ENCODE results near the gene UBQLN1.
"Not testable (repeated sequence)": the region's sequence is repeated elsewhere in the genome, so short reads cannot be mapped to it uniquely, and the experiment has no call there.

- TF ChIP-seq EZH2 (IDR thresholded peaks at IDR 0.05; ENCODE audit: borderline replicate concordance, low read depth, low read length, poor library complexity, severe bottlenecking); CTCF (conservative IDR thresholded peaks at IDR 0.05; ENCODE audit: low read depth, low read length): not testable (repeated sequence)
Observed at GRCh38 chr9:83613298-83613697, 94.5 kb downstream of the UBQLN1 start.
